Activated gamma-delta T cell (primary cell): ENCODE results near the gene CNPY1.
"Not testable (repeated sequence)": the region's sequence is repeated elsewhere in the genome, so short reads cannot be mapped to it uniquely, and the experiment has no call there.

Experiments used
- DNase-seq: peaks from one replicate; lab custom pipeline; 2025; lab: John Stamatoyannopoulos, UW
- total RNA-seq, 2 donors: gene quantifications; one replicate each; lab custom pipeline; 2026; lab: John Stamatoyannopoulos, UW

The CNPY1 gene
- 0 reads per million in 2 donors for total RNA-seq

- DNase-seq = not testable (repeated sequence)
These were observed at the start of gene CNPY1 for GRCh38 chr7:155546449-155546848. CNPY1 (minus strand) TSS chr7:155546559; CDS start chr7:155545929, 630 bp downstream.

GRCh38 chr7:155594961-155595366 lies 48.6 kb upstream of the CNPY1 start:
- no peak for DNase-seq

- DNase-seq = no peak
These were observed 47.9 kb upstream of the CNPY1 start for GRCh38 chr7:155594163-155594732.

- DNase-seq = no peak
These were observed 47.3 kb upstream of the CNPY1 start for GRCh38 chr7:155593461-155594162.

GRCh38 chr7:155591055-155591775 lies 44.9 kb upstream of the CNPY1 start:
- no peak for DNase-seq

- DNase-seq = no peak
These were observed 44.1 kb upstream of the CNPY1 start for GRCh38 chr7:155590215-155591018.

- no peak for DNase-seq
These were observed 42.9 kb upstream of the CNPY1 start for GRCh38 chr7:155589001-155589980.

GRCh38 chr7:155588468-155588998 lies 42.2 kb upstream of the CNPY1 start:
- no peak for DNase-seq

GRCh38 chr7:155587486-155587885 lies 41.1 kb upstream of the CNPY1 start:
- no peak for DNase-seq

GRCh38 chr7:155586843-155587440 lies 40.6 kb upstream of the CNPY1 start:
- DNase-seq = no peak

GRCh38 chr7:155585951-155586350 lies 39.6 kb upstream of the CNPY1 start:
- DNase-seq = no peak

- no peak for DNase-seq
These were observed 39.2 kb upstream of the CNPY1 start for GRCh38 chr7:155585532-155585895.

- DNase-seq = no peak
These were observed 38.6 kb upstream of the CNPY1 start for GRCh38 chr7:155584763-155585531.

- DNase-seq = no peak
These were observed 37.9 kb upstream of the CNPY1 start for GRCh38 chr7:155584261-155584660.

- DNase-seq = no peak
These were observed 37.3 kb upstream of the CNPY1 start for GRCh38 chr7:155583636-155584035.

GRCh38 chr7:155581954-155582353 lies 35.6 kb upstream of the CNPY1 start:
- DNase-seq = no peak

- no peak for DNase-seq
These were observed 34.9 kb upstream of the CNPY1 start for GRCh38 chr7:155581107-155581830.

- DNase-seq = no peak
These were observed 34.0 kb upstream of the CNPY1 start for GRCh38 chr7:155580367-155580766.

- no peak for DNase-seq
These were observed 33.2 kb upstream of the CNPY1 start for GRCh38 chr7:155579565-155579964.
